GM21526 (cell line): Measurements from ENCODE around the gene CDC27.
"Not testable (repeated sequence)": the region's sequence is repeated elsewhere in the genome, so short reads cannot be mapped to it uniquely, and the experiment has no call there.

Experiments
- ATAC-seq: cut with Tn5 transposase; IDR thresholded peaks from one replicate; pipeline ENCODE4 v1.9.1; 2021; ENCODE audit warnings: moderate library complexity; ENCODE audit not compliant: unreplicated experiment, low FRiP score

CDC27 gene

GRCh38 chr17:47219621-47220475 is 30.8 kb upstream of the CDC27 start:
- ATAC-seq = no peak

GRCh38 chr17:47218896-47219430 is 29.9 kb upstream of the CDC27 start:
- ATAC-seq = no peak

GRCh38 chr17:47217279-47217678 is 28.2 kb upstream of the CDC27 start:
- not testable (repeated sequence) for ATAC-seq

- ATAC-seq = not testable (repeated sequence)
These were observed 27.7 kb upstream of the CDC27 start for GRCh38 chr17:47216821-47217220.

- ATAC-seq = no peak
These were observed 25.8 kb upstream of the CDC27 start for GRCh38 chr17:47214931-47215330.

- ATAC-seq = no peak
These were observed 24.4 kb upstream of the CDC27 start for GRCh38 chr17:47213540-47213939.

- ATAC-seq = no peak
These were observed 23.4 kb upstream of the CDC27 start for GRCh38 chr17:47212458-47212857.

GRCh38 chr17:47210779-47211178 is 21.7 kb upstream of the CDC27 start:
- ATAC-seq = no peak

- ATAC-seq = no peak
These were observed 21.0 kb upstream of the CDC27 start for GRCh38 chr17:47210105-47210504.

- ATAC-seq = no peak
These were observed 20.4 kb upstream of the CDC27 start for GRCh38 chr17:47209499-47209898.

- no peak for ATAC-seq
These were observed 19.8 kb upstream of the CDC27 start, which contains the start of gene MYL4 for GRCh38 chr17:47208744-47209488. TSS of gene MYL4 (plus strand) at chr17:47209348. CDS start at chr17:47209423, 75 bp downstream.

- ATAC-seq = no peak
These were observed 18.3 kb upstream of the CDC27 start for GRCh38 chr17:47207143-47208067.

- no peak for ATAC-seq
These were observed 16.4 kb upstream of the CDC27 start for GRCh38 chr17:47205419-47205963.

- ATAC-seq = no peak
These were observed 15.8 kb upstream of the CDC27 start for GRCh38 chr17:47204722-47205418.

- no peak for ATAC-seq
These were observed 15.1 kb upstream of the CDC27 start for GRCh38 chr17:47203984-47204721.

- no peak for ATAC-seq
These were observed 12.1 kb upstream of the CDC27 start for GRCh38 chr17:47201166-47201565.

GRCh38 chr17:47200325-47200664 is 11.2 kb upstream of the CDC27 start:
- ATAC-seq = peak; percentile 26

- peak; percentile 56 for ATAC-seq
These were observed 10.7 kb upstream of the CDC27 start for GRCh38 chr17:47199627-47200324.
